GM18951 (cell line): ENCODE measurements around the gene HYAL1.
"Not testable (repeated sequence)": the region's sequence is repeated elsewhere in the genome, so short reads cannot be mapped to it uniquely, and the experiment has no call there.

Experiments
- POLR2A ChIP-seq: IDR thresholded peaks from 4 replicates; pipeline ENCODE4 v1.6.1; 2011; ENCODE audit warnings: mild to moderate bottlenecking; ENCODE audit not compliant: insufficient read length, insufficient read depth; ENCODE audit errors: extremely low read depth
- in situ Hi-C: fragments of 300-500 bp; cut with MboI; formaldehyde crosslinking; loops from one replicate; pipeline ENCODE4 v1.12.0; 2022; ENCODE audit warnings: low sequenced_read_pairs, mixed read lengths, inconsistent platforms; ENCODE audit not compliant: unreplicated experiment

Gene HYAL1

GRCh38 chr3:50274371-50275104 is 28.8 kb downstream of the HYAL1 start:
- in situ Hi-C loops = no loop called here
- TF ChIP-seq POLR2A = no peak

- in situ Hi-C loops = no loop called here
- TF ChIP-seq POLR2A = no peak
Measured at GRCh38 chr3:50273689-50274065, 29.7 kb downstream of the HYAL1 start.

- in situ Hi-C loops = no loop called here
- no peak for TF ChIP-seq POLR2A
Measured at GRCh38 chr3:50272911-50273688, 30.3 kb downstream of the HYAL1 start.

GRCh38 chr3:50272538-50272910 is 30.9 kb downstream of the HYAL1 start:
- in situ Hi-C loops = not testable (repeated sequence)

GRCh38 chr3:50271314-50271936 is 31.9 kb downstream of the HYAL1 start:
- no peak for TF ChIP-seq POLR2A
- in situ Hi-C loops = no loop called here

GRCh38 chr3:50270422-50271224 is 32.8 kb downstream of the HYAL1 start:
- in situ Hi-C loops = no loop called here
- no peak for TF ChIP-seq POLR2A

GRCh38 chr3:50269977-50270413 is 33.4 kb downstream of the HYAL1 start:
- no peak for TF ChIP-seq POLR2A
- in situ Hi-C loops = no loop called here

- no peak for TF ChIP-seq POLR2A
- in situ Hi-C loops = no loop called here
Measured at GRCh38 chr3:50269460-50269859, 33.9 kb downstream of the HYAL1 start.

- in situ Hi-C loops = no loop called here
- TF ChIP-seq POLR2A = no peak
Measured at GRCh38 chr3:50268703-50269451, 34.5 kb downstream of the HYAL1 start, which contains the start of gene SEMA3B. Gene SEMA3B (plus strand): TSS chr3:50269147. CDS start chr3:50269241, 94 bp downstream.

- in situ Hi-C loops = no loop called here
- no peak for TF ChIP-seq POLR2A
Measured at GRCh38 chr3:50268276-50268675, 35.1 kb downstream of the HYAL1 start.

- TF ChIP-seq POLR2A = no peak
- in situ Hi-C loops = no loop called here
Measured at GRCh38 chr3:50267280-50267913, 36.0 kb downstream of the HYAL1 start.

GRCh38 chr3:50266836-50267235 is 36.5 kb downstream of the HYAL1 start:
- in situ Hi-C loops = no loop called here
- TF ChIP-seq POLR2A = no peak
